HEK293T (cell line): ENCODE results near the gene FBXL16.
A peak's percentile ranks its signal among the peaks of the same experiment; 100 is the strongest.

Experiments
- CTCF ChIA-PET: fragments of 350-600 bp; formaldehyde crosslinking; extraction: SDS; loops from one replicate; lab custom pipeline; 2021; ENCODE audit warnings: antibody characterized with exemption, inconsistent platforms; lab: Yijun Ruan, JAX
- POLR2A ChIA-PET: fragments of 350-600 bp; formaldehyde crosslinking; extraction: SDS; loops from one replicate; lab custom pipeline; 2020; ENCODE audit warnings: antibody characterized with exemption, inconsistent platforms; lab: Yijun Ruan, JAX
- DNase-seq: peaks from one replicate; pipeline ENCODE4 v3.0.0; 2012; ENCODE audit warnings: mixed read lengths; ENCODE audit errors: extremely low spot score
- ARNT ChIP-seq: fragments of 450-650 bp; IDR thresholded peaks from 2 replicates; pipeline ENCODE4 v1.6.1; 2017; ENCODE audit warnings: mild to moderate bottlenecking
- BHLHE40 ChIP-seq: fragments of 450-650 bp; IDR thresholded peaks from 2 replicates; pipeline ENCODE4 v1.6.1; 2016; ENCODE audit warnings: mild to moderate bottlenecking, moderate library complexity, borderline replicate concordance
- CTBP1 ChIP-seq: fragments of 450-650 bp; IDR thresholded peaks from 2 replicates; pipeline ENCODE4 v1.6.1; 2016; ENCODE audit warnings: borderline replicate concordance
- ELF4 ChIP-seq: fragments of 450-650 bp; IDR thresholded peaks from 2 replicates; pipeline ENCODE4 v1.6.1; 2017; ENCODE audit warnings: antibody characterized with exemption
- FOXA1 ChIP-seq: fragments of 450-650 bp; IDR thresholded peaks from 2 replicates; pipeline ENCODE4 v1.6.1; 2016; ENCODE audit warnings: mild to moderate bottlenecking
- FOXK2 ChIP-seq: fragments of 450-650 bp; IDR thresholded peaks from 2 replicates; pipeline ENCODE4 v1.6.1; 2016; ENCODE audit warnings: mild to moderate bottlenecking
- FOXM1 ChIP-seq: fragments of 450-650 bp; IDR thresholded peaks from 2 replicates; pipeline ENCODE4 v1.6.1; 2017; ENCODE audit warnings: mild to moderate bottlenecking, borderline replicate concordance
- HDGF ChIP-seq: fragments of 450-650 bp; IDR thresholded peaks from 2 replicates; pipeline ENCODE4 v1.6.1; 2017; ENCODE audit warnings: antibody characterized with exemption, borderline replicate concordance
- L3MBTL2 ChIP-seq: fragments of 450-650 bp; conservative IDR thresholded peaks from 2 replicates; pipeline ENCODE4 v1.6.1; 2016; ENCODE audit warnings: mild to moderate bottlenecking
- LEF1 ChIP-seq: fragments of 450-650 bp; IDR thresholded peaks from 2 replicates; pipeline ENCODE4 v1.6.1; 2017; ENCODE audit warnings: mild to moderate bottlenecking, borderline replicate concordance
- NFRKB ChIP-seq: fragments of 450-650 bp; IDR thresholded peaks from 2 replicates; pipeline ENCODE4 v1.6.1; 2016; ENCODE audit warnings: mild to moderate bottlenecking, moderate library complexity
- SP1 ChIP-seq: fragments of 450-650 bp; IDR thresholded peaks from 2 replicates; pipeline ENCODE4 v1.6.1; 2017
- SUZ12 ChIP-seq: fragments of 450-650 bp; IDR thresholded peaks from 2 replicates; pipeline ENCODE4 v1.6.1; 2016; ENCODE audit warnings: mild to moderate bottlenecking
- TARDBP ChIP-seq: fragments of 450-650 bp; IDR thresholded peaks from 2 replicates; pipeline ENCODE4 v1.6.1; 2016
- ZNF384 ChIP-seq: fragments of 450-650 bp; IDR thresholded peaks from 2 replicates; pipeline ENCODE4 v1.6.1; 2016
- TF ChIP-seq, protein P1 (sequence below): fragments of 450-650 bp; IDR thresholded peaks from 2 replicates; pipeline ENCODE4 v1.6.1; 2016

The FBXL16 gene

DNA sequence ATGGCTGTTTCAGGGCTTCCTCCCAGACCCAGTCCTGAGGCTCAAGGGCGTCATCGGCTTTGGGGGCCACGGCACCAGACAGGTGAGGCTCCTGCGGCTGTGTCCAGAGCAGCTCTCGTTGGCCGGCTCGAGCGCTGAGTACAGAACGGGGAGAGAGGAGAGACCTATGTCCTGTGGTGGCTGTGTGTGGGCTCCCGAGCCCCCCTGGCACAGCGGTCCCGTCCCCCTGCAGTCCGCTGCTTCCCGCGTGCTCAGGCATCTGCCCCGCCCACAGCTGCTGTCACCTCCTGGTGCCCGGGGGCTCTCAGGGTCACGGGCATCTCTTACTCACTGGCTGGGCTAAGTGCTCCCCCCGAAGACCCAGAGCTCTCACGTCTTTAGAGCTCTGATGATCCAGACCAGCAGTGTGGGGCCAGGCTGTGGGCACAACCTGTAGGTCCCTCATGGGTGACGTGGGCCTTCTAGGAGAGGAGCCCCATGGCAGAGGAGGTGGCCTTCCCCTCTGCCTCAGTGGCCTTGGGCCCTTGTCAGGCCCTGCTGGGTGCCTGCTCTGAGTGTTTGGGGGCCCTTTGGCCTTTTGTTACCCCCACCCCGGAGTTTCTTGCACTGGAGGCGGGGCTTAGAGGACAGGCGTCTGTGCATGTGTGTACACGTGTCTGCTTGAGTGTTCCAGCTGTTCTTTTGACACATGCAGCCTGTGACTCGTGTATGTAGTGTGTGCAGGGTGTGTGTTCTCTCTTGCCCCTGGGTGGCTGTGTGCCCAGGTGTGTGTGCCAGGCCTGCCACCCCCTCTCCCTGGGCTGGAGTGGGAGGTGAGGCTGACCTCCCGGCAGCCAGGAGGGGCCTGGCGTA, 52.9 kb downstream of the FBXL16 start:
- TF ChIP-seq ARNT, result no peak
- TF ChIP-seq FOXK2, result no peak
- TF ChIP-seq HDGF, result no peak
- no peak for TF ChIP-seq BHLHE40
- no peak for TF ChIP-seq CTBP1
- TF ChIP-seq L3MBTL2, result no peak
- no peak for TF ChIP-seq ZNF384
- TF ChIP-seq SP1, result no peak
- TF ChIP-seq NFRKB, result no peak
- no peak for TF ChIP-seq SUZ12
- TF ChIP-seq FOXM1, result no peak
- TF ChIP-seq TARDBP, result no peak
- TF ChIP-seq FOXA1, result no peak
- TF ChIP-seq LEF1, result no peak
- TF ChIP-seq ELF4, result no peak
- TF ChIP-seq, protein P1, sequence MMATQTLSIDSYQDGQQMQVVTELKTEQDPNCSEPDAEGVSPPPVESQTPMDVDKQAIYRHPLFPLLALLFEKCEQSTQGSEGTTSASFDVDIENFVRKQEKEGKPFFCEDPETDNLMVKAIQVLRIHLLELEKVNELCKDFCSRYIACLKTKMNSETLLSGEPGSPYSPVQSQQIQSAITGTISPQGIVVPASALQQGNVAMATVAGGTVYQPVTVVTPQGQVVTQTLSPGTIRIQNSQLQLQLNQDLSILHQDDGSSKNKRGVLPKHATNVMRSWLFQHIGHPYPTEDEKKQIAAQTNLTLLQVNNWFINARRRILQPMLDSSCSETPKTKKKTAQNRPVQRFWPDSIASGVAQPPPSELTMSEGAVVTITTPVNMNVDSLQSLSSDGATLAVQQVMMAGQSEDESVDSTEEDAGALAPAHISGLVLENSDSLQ, result no peak
- ChIA-PET POLR2A (interaction anchor here (0.6 to 1.1 kb wide), 3 partner anchors 10 to 20 kb away, joined by 3 read pairs; partner anchors contain the start of gene METTL26), CTCF (interaction anchor here (0.9 kb wide), 1 partner anchor 15 kb away, joined by 3 read pairs; no protein-coding TSS in a partner anchor)
- DNase-seq, result no peak

DNA sequence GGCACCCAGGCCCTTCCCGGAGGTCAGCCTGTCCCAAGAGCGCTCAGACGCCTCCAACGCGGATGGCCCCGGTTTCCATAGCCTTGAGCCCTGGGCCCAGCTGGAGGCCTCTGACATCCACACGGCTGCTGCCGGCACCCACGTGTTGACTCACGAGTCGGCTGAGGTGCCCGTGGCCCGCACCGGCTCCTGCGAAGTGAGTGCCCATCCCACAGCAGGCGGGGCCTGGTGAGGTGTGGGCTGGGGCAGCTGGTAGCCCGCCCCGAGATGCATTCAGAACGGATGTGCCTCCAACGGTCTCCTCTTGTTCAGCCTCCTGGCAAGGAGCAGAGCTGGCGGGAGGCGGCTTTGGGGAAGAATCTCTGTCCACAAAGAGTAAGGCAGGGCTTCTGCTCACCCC, 53.8 kb downstream of the FBXL16 start:
- TF ChIP-seq ZNF384 (no peak), BHLHE40 (no peak), ELF4 (no peak), FOXK2 (no peak), ARNT (no peak), SUZ12 (no peak), SP1 (no peak), L3MBTL2 (no peak), NFRKB (no peak)
- TF ChIP-seq, protein P1, result no peak
- ChIA-PET POLR2A (interaction anchor here (0.6 to 1.1 kb wide), 3 partner anchors 9 to 21 kb away, joined by 3 read pairs; partner anchors contain the start of gene METTL26), CTCF (no interaction called here)
- no peak for DNase-seq

DNA sequence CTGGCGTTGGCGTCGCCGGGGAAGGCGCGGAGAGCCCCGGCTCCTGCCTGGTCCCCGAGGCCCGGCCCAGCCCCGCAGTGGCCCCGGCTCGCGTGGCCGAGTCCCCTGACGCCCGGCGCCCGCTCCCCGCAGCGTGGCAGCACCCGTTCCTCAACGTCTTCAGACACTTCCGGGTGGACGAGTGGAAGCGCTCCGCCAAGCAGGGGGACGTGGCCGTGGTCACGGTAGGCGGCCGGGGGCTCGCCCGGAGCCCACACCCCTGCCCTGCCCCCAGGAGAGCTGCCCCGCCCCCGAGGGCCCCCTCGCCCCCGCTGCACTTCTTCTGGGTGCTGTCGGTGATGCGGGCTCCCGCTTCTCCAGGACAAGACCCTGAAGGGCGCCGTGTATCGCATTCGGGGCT, 56.0 kb downstream of the FBXL16 start:
- DNase-seq, result no peak
- POLR2A ChIA-PET, result interaction anchor here (0.8 to 2.5 kb wide), 11 partner anchors 11 to 139 kb away, joined by 3 to 12 read pairs (median 3); partner anchors contain the start of genes CHTF18, METTL26, RHOT2 and RPUSD1
- TF ChIP-seq ELF4, result no peak
- TF ChIP-seq ARNT, result no peak
- TF ChIP-seq HDGF, result no peak
- no peak for TF ChIP-seq SUZ12
- TF ChIP-seq FOXK2, result no peak
- no peak for TF ChIP-seq SP1
- TF ChIP-seq ZNF384, result no peak
- CTCF ChIA-PET, result interaction anchor here (1.0 kb wide), 1 partner anchor 59 kb away, joined by 3 read pairs; no protein-coding TSS in a partner anchor

DNA sequence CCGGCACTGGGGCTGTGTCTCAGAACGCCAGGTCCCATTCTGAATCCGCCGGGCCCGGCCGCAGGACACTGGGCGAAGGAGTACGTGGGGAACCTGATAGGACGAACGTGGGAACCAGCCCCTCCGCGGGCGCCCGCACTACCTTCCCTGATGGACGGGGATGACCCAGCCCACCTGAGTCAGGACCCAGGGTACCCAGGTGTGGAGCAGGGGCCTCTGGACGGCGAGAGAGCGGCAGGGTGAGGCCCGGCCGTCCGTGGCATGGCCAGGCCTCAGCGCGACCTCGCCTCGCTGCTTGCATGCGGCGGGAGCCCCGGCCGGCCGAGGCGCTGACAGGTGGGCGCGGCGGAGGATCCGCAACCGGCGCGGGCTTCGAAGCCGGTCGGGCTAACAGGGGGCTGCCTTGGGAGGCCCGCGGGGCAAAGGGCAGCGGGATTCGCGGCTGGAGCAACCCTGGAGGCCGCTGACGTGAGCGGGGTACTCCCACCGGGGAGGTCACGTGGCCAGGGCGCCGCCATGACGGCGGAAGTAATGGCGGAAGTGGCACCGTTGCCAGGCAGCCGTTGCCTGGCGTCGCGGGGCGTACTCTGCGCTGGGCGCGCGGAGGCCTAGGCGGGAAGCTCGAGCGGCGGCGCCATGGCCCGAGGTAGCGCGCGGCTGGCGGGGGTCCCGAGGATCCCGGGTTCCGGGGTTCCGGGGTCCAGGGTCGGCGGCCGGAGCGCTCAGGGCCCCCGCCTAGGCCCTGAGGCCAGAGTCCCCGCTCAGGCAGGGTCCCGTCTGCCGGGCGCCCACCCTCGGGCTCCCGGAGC, 56.6 kb downstream of the FBXL16 start, which contains the start of gene WDR90:
TSS of gene WDR90 (plus strand) at position 585 of the 809 bp plus-strand sequence. CDS start at position 637, 52 bp downstream.
- DNase-seq, result peak; percentile 92
- CTCF ChIA-PET, result interaction anchor here (1.0 to 1.7 kb wide), 2 partner anchors 27 to 59 kb away, joined by 3 to 4 read pairs; no protein-coding TSS in a partner anchor
- POLR2A ChIA-PET, result interaction anchor here (0.8 to 2.5 kb wide), 14 partner anchors 11 to 139 kb away, joined by 3 to 21 read pairs (median 4); partner anchors contain the start of genes CHTF18, METTL26, RHOT2 and RPUSD1
- TF ChIP-seq HDGF, result no peak
- TF ChIP-seq L3MBTL2, result peak; percentile 87

DNA sequence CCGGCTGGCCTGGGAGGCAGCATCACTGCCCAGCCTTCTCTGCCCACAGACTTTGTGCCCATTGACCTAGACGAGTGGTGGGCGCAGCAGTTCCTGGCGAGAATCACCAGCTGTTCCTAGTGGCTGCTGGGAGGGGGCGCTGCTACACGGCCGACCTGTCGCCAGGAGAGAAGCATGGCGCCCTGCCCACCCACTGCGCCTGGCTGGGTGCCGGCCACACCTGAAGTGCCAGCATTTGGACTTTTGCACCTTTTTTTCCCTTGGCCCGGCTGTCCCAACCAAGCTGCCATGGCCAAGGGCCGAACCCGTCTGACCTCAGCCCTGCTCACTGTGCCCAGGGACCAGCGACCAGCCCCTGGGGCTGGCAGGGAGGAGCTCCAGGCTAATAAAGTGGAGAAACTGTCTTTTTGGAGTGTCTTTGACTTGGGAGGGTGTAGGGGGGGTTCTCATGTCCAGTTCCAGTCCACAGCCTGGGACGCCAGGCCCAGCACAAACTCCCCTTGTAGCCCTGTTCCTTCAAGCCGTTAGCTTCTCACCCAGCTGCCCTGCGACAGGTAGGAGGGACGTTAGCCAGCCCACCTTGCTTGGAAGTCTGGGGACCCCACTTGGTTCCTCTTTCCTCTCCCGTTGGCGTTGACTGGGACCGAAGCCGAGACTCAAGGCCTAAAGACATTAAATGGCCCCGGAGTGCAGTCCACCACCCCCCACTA, 57.4 kb downstream of the FBXL16 start:
- TF ChIP-seq CTBP1 (no peak), TARDBP (no peak), FOXK2 (no peak), HDGF (no peak), ARNT (no peak), FOXM1 (no peak), NFRKB (no peak), SUZ12 (no peak), BHLHE40 (no peak), ELF4 (no peak), LEF1 (no peak), ZNF384 (no peak), SP1 (no peak), FOXA1 (no peak), L3MBTL2 (no peak)
- TF ChIP-seq, protein P1, result no peak
- ChIA-PET POLR2A (interaction anchor here (0.7 to 2.0 kb wide), 8 partner anchors 9 to 79 kb away, joined by 3 to 21 read pairs (median 4); partner anchors contain the start of genes METTL26, RHOT2 and STUB1), CTCF (interaction anchor here (0.6 to 1.7 kb wide), 3 partner anchors 28 to 68 kb away, joined by 3 to 4 read pairs (median 4); no protein-coding TSS in a partner anchor)
- peak; percentile 59 for DNase-seq
